GM23338 (cell line): ENCODE measurements around the gene FOXE3. TPM values are rescaled to one million over a fixed set of nuclear protein-coding genes. Genes with fewer than 3 reads are reported as not detected.

Experiments used
- ATAC-seq: fragments of 200-7000 bp; cut with Tn5 transposase; 3 replicates; pipeline ENCODE4 v1.9.1; 2020
- DNase-seq: peaks from one replicate; pipeline ENCODE4 v3.0.0-alpha.2; 2015; ENCODE audit warnings: low spot score
- H2AFZ ChIP-seq: fragments of 200-600 bp; sonication (generic); 2 replicates; pipeline ENCODE4 v1.8.0; 2016; ENCODE audit warnings: antibody characterized with exemption, mild to moderate bottlenecking, moderate library complexity
- H3F3A ChIP-seq: fragments of 200-600 bp; sonication (generic); replicated peaks from 2 replicates; pipeline ENCODE4 v1.8.0; 2017; ENCODE audit warnings: antibody characterized with exemption, mixed run types, low read depth
- H3K27ac ChIP-seq: fragments of 200-600 bp; sonication (generic); 2 replicates; pipeline ENCODE4 v1.6.1; 2016; ENCODE audit warnings: low read depth
- H3K27me3 ChIP-seq: fragments of 200-600 bp; sonication (generic); 2 replicates; pipeline ENCODE4 v1.8.0; 2016; ENCODE audit warnings: mild to moderate bottlenecking, mixed run types, moderate library complexity; ENCODE audit not compliant: insufficient read depth
- H3K36me3 ChIP-seq: fragments of 200-600 bp; sonication (generic); 2 replicates; pipeline ENCODE4 v1.8.0; 2016; ENCODE audit warnings: mild to moderate bottlenecking; ENCODE audit not compliant: insufficient read depth
- H3K4me1 ChIP-seq: fragments of 200-600 bp; sonication (generic); 2 replicates; pipeline ENCODE4 v1.8.0; 2016; ENCODE audit warnings: mild to moderate bottlenecking, moderate library complexity; ENCODE audit not compliant: insufficient read depth
- H3K4me2 ChIP-seq: fragments of 200-600 bp; sonication (generic); 2 replicates; pipeline ENCODE4 v1.7.1; 2017; ENCODE audit warnings: mixed run types
- H3K4me3 ChIP-seq: fragments of 200-600 bp; sonication (generic); 2 replicates; pipeline ENCODE4 v1.6.1; 2016; ENCODE audit warnings: mixed run types
- H3K79me2 ChIP-seq: fragments of 200-600 bp; sonication (generic); replicated peaks from 2 replicates; pipeline ENCODE4 v1.8.0; 2017; ENCODE audit warnings: mild to moderate bottlenecking; ENCODE audit not compliant: insufficient read depth
- H3K9me2 ChIP-seq: fragments of 200-600 bp; sonication (generic); 2 replicates; pipeline ENCODE4 v1.8.0; 2017; ENCODE audit not compliant: insufficient read depth
- H4K20me1 ChIP-seq: fragments of 200-600 bp; sonication (generic); replicated peaks from 2 replicates; pipeline ENCODE4 v1.8.0; 2017; ENCODE audit warnings: mild to moderate bottlenecking; ENCODE audit not compliant: insufficient read depth
- H3K27ac Mint-ChIP-seq: 2 replicates; pipeline ENCODE4 v1.8.0; 2020; ENCODE audit warnings: inconsistent platforms, mild to moderate bottlenecking, moderate library complexity, mixed read lengths
- H3K27me3 Mint-ChIP-seq: 3 replicates; pipeline ENCODE4 v1.8.0; 2022; ENCODE audit warnings: low read depth, mild to moderate bottlenecking, moderate library complexity, mixed read lengths, inconsistent platforms; ENCODE audit not compliant: insufficient read depth, poor library complexity
- H3K36me3 Mint-ChIP-seq: 3 replicates; pipeline ENCODE4 v1.8.0; 2021; ENCODE audit warnings: low read depth, mild to moderate bottlenecking, inconsistent platforms, moderate library complexity, mixed read lengths
- H3K4me1 Mint-ChIP-seq: 3 replicates; pipeline ENCODE4 v1.8.0; 2020; ENCODE audit warnings: mild to moderate bottlenecking, inconsistent platforms, mixed read lengths
- H3K4me3 Mint-ChIP-seq: 3 replicates; pipeline ENCODE4 v1.8.0; 2021; ENCODE audit warnings: moderate library complexity, mild to moderate bottlenecking, inconsistent platforms, mixed read lengths
- H3K9me3 Mint-ChIP-seq: 3 replicates; pipeline ENCODE4 v1.8.0; 2020; ENCODE audit warnings: moderate library complexity, mild to moderate bottlenecking, inconsistent platforms, mixed read lengths
- CTCF ChIP-seq, 2 experiments: fragments of 200-600 bp in 1 of 2; sonication (generic) in 1 of 2; conservative IDR thresholded peaks; 2 replicates each; pipeline versions ENCODE4 v1.5.1 to v1.6.1; 2016 to 2017; ENCODE audit warnings: antibody characterized with exemption in 2 of 2, low read depth in 2 of 2, mild to moderate bottlenecking in 2 of 2, moderate library complexity in 1 of 2
- NANOG ChIP-seq: IDR thresholded peaks from 2 replicates; pipeline ENCODE4 v1.6.1; 2016; ENCODE audit warnings: antibody characterized with exemption, borderline replicate concordance
- POLR2AphosphoS5 ChIP-seq: IDR thresholded peaks from 2 replicates; pipeline ENCODE4 v1.6.1; 2016; ENCODE audit warnings: antibody characterized with exemption, low read depth
- STAT1 ChIP-seq: IDR thresholded peaks from one replicate; pipeline ENCODE4 v1.6.1; 2016; ENCODE audit warnings: antibody characterized with exemption; ENCODE audit not compliant: unreplicated experiment
- ZNF331 ChIP-seq: fragments of 250-450 bp; sonication (Bioruptor Pico); IDR thresholded peaks from 2 replicates; pipeline ENCODE4 v1.5.0; 2020; ENCODE audit warnings: low read depth, mild to moderate bottlenecking, moderate library complexity
- polyA plus RNA-seq: library from polyadenylated mRNA; unstranded; fragments of >200 nt; fragmentation: Nextera tagmentation; extraction: Ambion mirVana; gene quantifications from 2 replicates; pipeline ENCODE4 v1.2.1, GENCODE V29; 2016
- total RNA-seq: library from RNA; depleted of rRNA; stranded (reverse); fragments of >200 nt; shearing (Covaris generic); gene quantifications from 2 replicates; pipeline ENCODE4 v1.2.3, GENCODE V29; 2014
- TF ChIP-seq, protein P1 (sequence below): IDR thresholded peaks from one replicate; pipeline ENCODE4 v1.6.1; 2018; ENCODE audit warnings: antibody characterized with exemption; ENCODE audit not compliant: unreplicated experiment
- TF ChIP-seq, protein P2 (sequence below): fragments of 250-450 bp; sonication (Bioruptor Pico); IDR thresholded peaks from 2 replicates; pipeline ENCODE4 v1.5.0; 2020; ENCODE audit warnings: mild to moderate bottlenecking, moderate library complexity

The FOXE3 gene
- total and polyA plus RNA-seq, 2 experiments from 2014 or later = not detected

- TF ChIP-seq, protein P1, sequence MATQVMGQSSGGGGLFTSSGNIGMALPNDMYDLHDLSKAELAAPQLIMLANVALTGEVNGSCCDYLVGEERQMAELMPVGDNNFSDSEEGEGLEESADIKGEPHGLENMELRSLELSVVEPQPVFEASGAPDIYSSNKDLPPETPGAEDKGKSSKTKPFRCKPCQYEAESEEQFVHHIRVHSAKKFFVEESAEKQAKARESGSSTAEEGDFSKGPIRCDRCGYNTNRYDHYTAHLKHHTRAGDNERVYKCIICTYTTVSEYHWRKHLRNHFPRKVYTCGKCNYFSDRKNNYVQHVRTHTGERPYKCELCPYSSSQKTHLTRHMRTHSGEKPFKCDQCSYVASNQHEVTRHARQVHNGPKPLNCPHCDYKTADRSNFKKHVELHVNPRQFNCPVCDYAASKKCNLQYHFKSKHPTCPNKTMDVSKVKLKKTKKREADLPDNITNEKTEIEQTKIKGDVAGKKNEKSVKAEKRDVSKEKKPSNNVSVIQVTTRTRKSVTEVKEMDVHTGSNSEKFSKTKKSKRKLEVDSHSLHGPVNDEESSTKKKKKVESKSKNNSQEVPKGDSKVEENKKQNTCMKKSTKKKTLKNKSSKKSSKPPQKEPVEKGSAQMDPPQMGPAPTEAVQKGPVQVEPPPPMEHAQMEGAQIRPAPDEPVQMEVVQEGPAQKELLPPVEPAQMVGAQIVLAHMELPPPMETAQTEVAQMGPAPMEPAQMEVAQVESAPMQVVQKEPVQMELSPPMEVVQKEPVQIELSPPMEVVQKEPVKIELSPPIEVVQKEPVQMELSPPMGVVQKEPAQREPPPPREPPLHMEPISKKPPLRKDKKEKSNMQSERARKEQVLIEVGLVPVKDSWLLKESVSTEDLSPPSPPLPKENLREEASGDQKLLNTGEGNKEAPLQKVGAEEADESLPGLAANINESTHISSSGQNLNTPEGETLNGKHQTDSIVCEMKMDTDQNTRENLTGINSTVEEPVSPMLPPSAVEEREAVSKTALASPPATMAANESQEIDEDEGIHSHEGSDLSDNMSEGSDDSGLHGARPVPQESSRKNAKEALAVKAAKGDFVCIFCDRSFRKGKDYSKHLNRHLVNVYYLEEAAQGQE = no peak
- no peak for TF ChIP-seq CTCF (conservative IDR thresholded peaks at IDR 0.05; ENCODE audit: low read depth in 2 of 2)
These were observed 9.1 kb upstream of the FOXE3 start (continued) for GRCh38 chr1:47406966-47407365.

DNA sequence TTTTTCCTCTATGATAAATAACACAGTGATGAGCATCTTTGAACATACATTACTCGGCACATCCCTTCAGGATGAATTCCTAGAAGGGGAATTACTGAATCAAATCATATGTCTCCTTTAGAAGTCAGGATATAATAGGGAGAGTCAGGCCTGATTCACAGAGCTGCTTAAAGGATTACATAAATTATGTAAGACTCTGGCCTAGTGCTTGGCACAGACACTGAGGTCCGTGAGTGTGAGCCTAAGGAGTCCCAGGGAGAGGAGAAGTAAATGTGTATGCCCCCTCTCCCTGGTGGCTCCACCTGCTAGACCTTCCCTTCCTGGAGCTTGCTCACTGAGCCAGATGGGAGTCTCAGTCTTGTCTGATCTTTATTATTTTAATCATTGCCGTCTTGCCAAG is 8.6 kb upstream of the FOXE3 start:
- H3K27ac Mint-ChIP-seq = no peak overlapping the region
- no peak for DNase-seq
- Histone ChIP-seq H3K27me3 (0 out of 2 replicates have a peak, but pooled peaks cover 3% of the 10 kb centered on the region), H3K36me3 (no peaks in the 10 kb centered on the region), H3K4me3 (no peak overlapping the region), H3K79me2 (no peaks in the 10 kb centered on the region), H3K4me1 (no peaks in the 10 kb centered on the region), H3K27ac (no peak overlapping the region), H3F3A (no peaks in the 10 kb centered on the region), H3K9me2 (no peaks in the 10 kb centered on the region), H3K4me2 (no peak overlapping the region), H4K20me1 (no peaks in the 10 kb centered on the region), H2AFZ (no peak overlapping the region)
- peaks cover 2% of the 10 kb centered on the region; the same call in 1 of the 3 replicates for H3K4me1 Mint-ChIP-seq
- H3K36me3 Mint-ChIP-seq = no peaks in the 10 kb centered on the region
- ATAC-seq = no peak
- no peaks in the 10 kb centered on the region for H3K9me3 Mint-ChIP-seq
- peaks cover 8% of the 10 kb centered on the region for H3K27me3 Mint-ChIP-seq
- no peak overlapping the region for H3K4me3 Mint-ChIP-seq
- TF ChIP-seq STAT1 (no peak), ZNF331 (CRISPR knock-in tag) (no peak)

- H3K27me3 Mint-ChIP-seq = peaks cover 15% of the 10 kb centered on the region
- no peak for DNase-seq
- H3K4me1 ChIP-seq = no peaks in the 10 kb centered on the region
- no peaks in the 10 kb centered on the region for H3K36me3 Mint-ChIP-seq
- no peaks in the 10 kb centered on the region for H3K79me2 ChIP-seq
- no peak overlapping the region for H3K27ac ChIP-seq
- no peaks in the 10 kb centered on the region for H3K36me3 ChIP-seq
- no peaks in the 10 kb centered on the region for H3F3A ChIP-seq
- no peaks in the 10 kb centered on the region for H4K20me1 ChIP-seq
- H3K9me2 ChIP-seq = no peaks in the 10 kb centered on the region
- no peak overlapping the region for H3K4me2 ChIP-seq
- peaks cover 20% of the 10 kb centered on the region for H3K27me3 ChIP-seq
- H3K4me1 Mint-ChIP-seq = peaks cover 2% of the 10 kb centered on the region; the same call in 1 of the 3 replicates
- no peaks in the 10 kb centered on the region; the same call in 2 of the 3 replicates for H3K9me3 Mint-ChIP-seq
- ATAC-seq = no peak; the same call in 2 of the 3 replicates
- H3K4me3 ChIP-seq = no peak overlapping the region
- H2AFZ ChIP-seq = no peak overlapping the region; the same call in 1 of the 2 replicates
- H3K4me3 Mint-ChIP-seq = no peak overlapping the region
- no peak overlapping the region for H3K27ac Mint-ChIP-seq
- TF ChIP-seq NANOG (no peak), ZNF331 (CRISPR knock-in tag) (no peak), POLR2AphosphoS5 (no peak)
- TF ChIP-seq, protein P2, sequence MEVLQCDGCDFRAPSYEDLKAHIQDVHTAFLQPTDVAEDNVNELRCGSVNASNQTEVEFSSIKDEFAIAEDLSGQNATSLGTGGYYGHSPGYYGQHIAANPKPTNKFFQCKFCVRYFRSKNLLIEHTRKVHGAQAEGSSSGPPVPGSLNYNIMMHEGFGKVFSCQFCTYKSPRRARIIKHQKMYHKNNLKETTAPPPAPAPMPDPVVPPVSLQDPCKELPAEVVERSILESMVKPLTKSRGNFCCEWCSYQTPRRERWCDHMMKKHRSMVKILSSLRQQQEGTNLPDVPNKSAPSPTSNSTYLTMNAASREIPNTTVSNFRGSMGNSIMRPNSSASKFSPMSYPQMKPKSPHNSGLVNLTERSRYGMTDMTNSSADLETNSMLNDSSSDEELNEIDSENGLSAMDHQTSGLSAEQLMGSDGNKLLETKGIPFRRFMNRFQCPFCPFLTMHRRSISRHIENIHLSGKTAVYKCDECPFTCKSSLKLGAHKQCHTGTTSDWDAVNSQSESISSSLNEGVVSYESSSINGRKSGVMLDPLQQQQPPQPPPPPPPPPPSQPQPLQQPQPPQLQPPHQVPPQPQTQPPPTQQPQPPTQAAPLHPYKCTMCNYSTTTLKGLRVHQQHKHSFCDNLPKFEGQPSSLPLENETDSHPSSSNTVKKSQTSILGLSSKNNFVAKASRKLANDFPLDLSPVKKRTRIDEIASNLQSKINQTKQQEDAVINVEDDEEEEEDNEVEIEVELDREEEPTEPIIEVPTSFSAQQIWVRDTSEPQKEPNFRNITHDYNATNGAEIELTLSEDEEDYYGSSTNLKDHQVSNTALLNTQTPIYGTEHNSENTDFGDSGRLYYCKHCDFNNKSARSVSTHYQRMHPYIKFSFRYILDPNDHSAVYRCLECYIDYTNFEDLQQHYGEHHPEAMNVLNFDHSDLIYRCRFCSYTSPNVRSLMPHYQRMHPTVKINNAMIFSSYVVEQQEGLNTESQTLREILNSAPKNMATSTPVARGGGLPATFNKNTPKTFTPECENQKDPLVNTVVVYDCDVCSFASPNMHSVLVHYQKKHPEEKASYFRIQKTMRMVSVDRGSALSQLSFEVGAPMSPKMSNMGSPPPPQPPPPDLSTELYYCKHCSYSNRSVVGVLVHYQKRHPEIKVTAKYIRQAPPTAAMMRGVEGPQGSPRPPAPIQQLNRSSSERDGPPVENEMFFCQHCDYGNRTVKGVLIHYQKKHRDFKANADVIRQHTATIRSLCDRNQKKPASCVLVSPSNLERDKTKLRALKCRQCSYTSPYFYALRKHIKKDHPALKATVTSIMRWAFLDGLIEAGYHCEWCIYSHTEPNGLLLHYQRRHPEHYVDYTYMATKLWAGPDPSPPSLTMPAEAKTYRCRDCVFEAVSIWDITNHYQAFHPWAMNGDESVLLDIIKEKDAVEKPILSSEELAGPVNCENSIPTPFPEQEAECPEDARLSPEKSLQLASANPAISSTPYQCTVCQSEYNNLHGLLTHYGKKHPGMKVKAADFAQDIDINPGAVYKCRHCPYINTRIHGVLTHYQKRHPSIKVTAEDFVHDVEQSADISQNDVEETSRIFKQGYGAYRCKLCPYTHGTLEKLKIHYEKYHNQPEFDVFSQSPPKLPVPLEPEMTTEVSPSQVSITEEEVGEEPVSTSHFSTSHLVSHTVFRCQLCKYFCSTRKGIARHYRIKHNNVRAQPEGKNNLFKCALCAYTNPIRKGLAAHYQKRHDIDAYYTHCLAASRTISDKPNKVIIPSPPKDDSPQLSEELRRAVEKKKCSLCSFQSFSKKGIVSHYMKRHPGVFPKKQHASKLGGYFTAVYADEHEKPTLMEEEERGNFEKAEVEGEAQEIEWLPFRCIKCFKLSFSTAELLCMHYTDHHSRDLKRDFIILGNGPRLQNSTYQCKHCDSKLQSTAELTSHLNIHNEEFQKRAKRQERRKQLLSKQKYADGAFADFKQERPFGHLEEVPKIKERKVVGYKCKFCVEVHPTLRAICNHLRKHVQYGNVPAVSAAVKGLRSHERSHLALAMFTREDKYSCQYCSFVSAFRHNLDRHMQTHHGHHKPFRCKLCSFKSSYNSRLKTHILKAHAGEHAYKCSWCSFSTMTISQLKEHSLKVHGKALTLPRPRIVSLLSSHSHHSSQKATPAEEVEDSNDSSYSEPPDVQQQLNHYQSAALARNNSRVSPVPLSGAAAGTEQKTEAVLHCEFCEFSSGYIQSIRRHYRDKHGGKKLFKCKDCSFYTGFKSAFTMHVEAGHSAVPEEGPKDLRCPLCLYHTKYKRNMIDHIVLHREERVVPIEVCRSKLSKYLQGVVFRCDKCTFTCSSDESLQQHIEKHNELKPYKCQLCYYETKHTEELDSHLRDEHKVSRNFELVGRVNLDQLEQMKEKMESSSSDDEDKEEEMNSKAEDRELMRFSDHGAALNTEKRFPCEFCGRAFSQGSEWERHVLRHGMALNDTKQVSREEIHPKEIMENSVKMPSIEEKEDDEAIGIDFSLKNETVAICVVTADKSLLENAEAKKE (CRISPR knock-in tag) = no peak
These were observed 6.6 kb upstream of the FOXE3 start for GRCh38 chr1:47409311-47410067.
